HG03571 (cell line): ENCODE measurements around the gene CAMTA1.

ENCODE experiments used
- ATAC-seq: cut with Tn5 transposase; IDR thresholded peaks from one replicate; pipeline ENCODE4 v1.9.1; 2021; ENCODE audit not compliant: unreplicated experiment

Gene CAMTA1

DNA sequence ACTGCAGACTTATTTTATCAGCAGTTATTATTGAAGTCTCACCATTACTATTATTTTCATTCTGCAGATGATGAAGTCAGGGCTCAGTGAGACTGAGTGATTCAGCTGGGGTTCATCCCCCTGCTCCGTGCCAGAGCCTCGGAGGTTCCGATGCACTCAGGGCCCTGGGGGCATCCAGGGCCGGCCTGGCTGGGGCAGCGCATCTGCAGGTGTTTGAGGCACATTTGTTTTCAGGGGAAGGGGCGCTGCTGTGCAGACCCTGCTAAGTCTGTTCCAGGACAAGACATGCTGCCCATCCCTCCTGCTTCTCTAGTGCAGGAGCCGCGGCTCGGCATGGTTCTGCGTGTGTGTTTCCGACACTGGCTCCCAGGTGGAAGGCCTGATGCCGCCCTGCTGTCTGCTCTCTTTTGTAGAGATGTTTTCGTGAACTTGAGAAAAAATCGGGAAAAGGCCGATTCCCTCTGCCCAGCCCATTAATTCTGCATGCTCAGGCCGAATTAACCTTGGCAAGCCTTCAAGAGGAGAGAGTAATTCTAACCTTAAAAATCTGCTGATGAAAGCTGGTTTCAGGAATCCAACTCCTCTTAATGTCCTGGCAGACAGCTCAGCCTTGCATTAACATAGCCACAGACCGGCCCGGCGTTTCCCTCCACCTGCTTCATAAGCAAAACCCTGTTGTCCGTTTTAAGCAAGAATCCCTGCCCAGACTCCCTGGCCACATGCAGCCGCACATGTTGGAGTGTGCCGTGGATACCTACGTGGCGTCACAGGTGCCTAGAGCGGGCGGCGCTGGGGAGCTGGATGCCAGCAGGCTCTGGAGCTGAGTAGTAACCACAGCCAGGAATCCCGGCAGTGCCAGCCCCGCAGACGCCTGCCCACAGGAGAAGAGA is 669.9 kb downstream of the CAMTA1 start:
- no peak for ATAC-seq

DNA sequence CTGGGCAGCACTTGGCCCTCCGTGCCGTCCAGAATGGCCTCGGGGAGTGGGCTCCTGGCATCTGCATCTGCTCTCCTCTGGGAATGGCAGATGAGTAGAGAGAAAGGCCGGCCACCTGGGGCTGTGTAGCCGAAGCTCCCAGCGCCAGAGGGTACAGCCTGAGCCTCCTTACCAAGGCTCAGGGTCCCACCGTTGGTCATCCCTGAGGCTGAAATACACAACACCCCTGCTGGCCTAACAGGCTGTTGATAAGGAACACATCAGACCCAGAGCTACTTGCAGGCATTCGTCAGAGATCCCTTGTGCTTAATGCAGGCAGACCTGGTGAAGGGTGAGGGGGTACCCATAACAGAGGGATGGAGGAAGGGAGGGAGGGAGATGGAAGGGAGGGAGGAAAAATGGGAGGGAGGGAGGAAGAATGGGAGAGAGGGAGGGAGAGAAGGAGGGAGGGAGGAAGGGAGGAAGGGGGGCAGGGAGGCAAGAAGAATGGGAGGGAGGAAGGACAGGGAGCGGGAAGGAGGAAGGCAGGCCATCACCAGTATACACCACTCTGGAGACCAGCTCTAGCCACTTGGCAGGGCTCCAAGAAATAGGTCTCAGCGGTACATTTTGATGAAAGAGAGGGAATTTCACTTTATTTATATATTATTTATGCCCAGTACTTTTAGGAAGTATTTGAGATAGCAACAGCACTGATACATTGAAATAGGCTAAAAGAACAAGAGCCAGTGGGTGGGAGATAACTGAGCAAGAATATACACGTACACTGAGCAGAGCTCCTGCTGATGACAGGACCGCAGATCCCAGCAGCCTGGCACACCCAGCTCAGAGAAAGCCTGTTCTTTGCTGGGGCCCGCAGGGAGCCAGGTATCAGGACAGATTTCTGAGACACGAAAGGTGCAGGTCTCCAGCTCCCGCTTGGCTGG is 670.8 kb downstream of the CAMTA1 start:
- no peak for ATAC-seq

DNA sequence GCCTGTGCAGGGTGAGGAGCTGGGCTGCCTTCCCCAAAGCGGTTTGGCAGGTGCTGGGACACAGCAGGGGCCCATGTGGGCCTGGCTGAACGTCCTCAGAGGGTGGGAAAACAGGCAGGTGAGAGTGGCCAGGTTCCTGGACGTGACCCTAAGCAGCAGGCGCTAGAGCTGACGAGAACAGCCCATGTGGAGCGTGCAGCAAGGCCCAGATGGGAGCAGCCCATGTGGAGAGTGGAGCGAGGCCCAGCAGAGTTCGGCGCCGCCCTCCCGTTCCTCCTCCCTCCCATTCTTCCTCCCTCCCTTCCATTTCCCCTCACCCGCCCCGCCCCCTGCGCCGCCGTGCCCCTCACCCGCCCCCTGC is 671.4 kb downstream of the CAMTA1 start:
- ATAC-seq: no peak

DNA sequence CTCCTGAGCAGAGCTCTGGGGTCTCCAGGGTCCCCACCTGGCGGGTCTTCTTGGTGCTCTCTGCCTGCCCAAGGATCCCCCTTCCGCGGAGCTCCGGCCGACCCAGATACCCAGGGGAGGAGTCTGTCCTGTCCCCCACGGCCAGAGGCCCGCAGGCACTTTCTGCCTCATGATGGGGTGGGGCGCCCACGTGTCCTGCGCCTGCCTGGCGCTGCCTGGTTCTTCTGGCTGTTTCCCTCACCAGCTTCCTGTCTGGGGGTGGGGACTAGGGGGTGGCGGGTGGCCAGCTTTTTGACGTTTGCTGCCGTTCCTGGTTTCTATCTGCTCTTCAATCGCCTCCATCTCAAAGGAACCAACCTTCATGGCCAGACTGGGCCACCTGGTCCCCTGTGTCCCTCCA is 672.6 kb downstream of the CAMTA1 start:
- no peak for ATAC-seq

DNA sequence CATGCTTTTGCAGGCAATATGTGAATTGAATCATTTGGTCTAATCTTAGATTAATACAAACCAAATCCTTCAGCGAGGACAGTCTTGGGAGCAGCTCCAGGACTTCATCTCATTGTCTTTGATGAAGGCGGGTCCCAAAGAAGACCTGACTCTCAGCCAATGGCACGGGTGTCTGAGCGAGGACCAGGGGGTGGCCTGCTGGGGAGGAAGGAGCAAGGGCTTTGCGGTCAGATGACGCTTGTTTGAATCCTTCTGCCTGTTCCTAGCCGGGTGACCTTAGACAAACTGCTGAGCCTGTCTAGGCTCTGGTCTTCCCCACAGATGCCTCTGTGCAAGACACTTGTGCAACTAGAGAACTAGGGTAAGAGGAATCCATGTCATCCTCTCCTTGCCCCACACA is 673.7 kb downstream of the CAMTA1 start:
- no peak for ATAC-seq

DNA sequence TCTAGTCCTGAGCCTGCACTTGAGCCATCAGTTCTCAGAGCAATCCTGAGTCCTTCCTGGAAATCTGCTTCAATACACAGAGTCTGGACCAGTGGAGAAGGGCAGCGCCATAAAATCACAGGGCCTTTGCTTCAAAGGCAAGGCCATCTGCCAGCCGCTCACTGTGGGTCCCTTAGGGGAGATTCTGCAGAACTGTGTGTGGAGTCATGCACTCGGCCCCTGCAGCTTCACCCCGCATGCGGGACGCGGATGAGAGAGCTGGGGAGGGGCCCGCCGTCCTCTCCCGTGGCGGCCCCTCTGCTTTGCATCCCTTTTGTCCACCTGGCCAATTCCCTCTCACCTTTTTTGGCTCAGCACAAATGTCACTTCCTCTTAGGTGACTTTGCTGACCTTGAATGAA is 674.7 kb downstream of the CAMTA1 start:
- ATAC-seq: no peak

DNA sequence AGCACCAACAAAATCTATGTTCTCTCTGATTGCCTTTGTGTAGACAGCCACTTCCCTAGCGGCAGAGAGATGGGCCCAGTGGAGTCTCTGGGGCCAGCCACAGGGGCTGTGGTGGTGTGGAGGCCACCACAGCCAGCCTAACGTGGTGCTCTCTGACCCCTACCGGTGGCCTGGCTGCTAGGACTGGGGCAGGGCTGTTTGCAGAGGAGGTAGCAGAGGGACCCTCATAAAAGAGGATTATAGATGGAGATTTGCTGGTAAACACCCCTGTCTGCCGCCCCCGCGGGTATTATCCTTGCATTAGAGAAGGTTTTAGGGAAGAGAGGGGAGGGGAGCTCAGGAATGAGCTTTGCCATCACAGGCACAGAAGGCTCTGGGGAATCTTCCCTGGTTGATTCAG is 675.6 kb downstream of the CAMTA1 start:
- no peak for ATAC-seq

DNA sequence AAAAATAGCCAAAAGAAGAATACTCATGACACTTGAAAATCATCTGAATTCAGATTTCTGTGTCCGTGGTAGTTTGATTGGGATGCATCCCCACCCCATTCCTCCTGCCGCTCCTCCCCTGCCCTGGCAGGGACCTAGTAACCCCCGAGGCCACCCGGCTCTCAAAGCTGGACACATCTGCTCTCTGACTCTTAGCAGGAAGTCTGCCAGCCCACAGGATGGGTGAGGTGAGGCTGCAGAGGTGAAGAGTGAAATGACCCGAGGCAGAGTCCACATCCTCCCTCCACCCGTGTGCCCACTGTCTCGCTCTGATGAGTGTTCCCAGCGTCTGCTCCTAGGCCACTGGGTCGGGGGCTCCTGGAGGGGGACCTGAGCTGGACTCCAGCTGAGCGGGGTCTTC is 677.4 kb downstream of the CAMTA1 start:
- ATAC-seq: no peak

DNA sequence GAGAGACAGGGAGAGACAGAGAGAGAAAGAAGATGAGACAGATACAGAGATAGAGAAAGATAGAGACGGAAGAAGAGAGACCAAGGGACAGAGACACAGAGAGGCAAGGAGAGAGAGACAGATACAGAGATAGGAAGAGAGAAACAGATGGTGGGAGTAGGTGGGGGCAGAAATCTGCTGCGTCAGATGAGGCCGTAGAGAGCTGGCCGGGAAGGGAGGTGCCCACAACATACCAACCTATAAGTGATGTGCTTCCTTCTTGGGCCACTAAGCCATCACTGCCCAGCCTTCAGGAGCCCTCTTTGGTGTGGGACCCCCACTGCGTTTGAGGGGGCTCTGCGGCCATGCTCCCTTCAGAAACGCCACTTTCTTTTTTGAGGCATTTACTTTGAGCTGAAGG is 678.3 kb downstream of the CAMTA1 start:
- ATAC-seq: no peak

DNA sequence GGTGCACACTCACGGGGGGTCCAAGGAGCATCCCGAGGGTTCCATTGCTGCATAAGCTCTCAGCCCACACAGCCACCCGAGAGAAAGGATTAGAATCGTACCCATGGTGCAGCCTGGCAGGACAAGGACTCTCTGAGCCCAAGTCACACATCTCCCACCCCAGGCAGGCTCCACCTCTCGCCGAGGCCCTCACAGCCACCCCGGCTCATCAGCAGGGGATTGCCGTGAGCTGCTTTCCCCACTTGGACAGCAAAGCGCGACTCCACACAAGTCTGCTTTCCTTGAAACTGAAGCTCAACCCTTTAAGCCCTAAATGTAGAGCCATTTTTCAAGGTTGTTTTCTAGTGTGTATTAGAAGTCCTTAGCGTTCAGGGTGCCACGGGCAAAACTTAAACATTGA is 679.5 kb downstream of the CAMTA1 start:
- ATAC-seq: no peak

DNA sequence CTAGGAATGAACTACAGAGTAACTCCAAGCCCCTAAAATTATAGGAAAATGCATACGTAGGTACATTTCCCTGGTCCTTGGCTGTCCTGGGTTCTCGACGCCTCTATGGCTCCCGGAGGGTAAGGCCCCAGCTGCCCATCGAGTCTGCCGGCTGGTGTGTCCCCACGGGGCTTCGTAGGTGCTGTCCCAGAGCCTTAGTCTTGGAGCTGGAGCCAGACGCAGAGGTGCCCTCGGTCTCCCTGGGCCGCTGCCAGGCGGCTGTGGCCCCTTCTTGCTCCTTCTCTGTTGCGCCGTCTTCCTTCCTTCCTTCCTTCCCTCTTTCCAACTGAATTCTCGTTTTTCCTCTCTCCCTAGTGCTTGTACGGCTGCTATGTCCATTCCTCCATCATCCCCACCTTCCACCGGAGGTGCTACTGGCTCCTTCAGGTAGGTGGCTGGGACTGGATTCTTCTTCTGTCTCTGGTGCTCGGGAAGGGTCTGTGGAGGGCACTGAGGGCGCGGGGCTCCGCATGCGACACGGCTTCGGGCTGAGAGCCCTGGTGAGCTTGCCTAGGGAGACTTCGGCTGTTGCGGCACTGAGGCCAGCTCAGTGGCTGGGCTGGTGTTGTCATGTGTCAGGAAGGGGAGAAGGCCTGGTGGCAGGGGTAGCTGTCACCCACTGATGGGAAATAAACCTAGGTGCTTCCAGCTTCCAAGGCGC is 682.4 kb downstream of the CAMTA1 start:
- ATAC-seq: no peak

DNA sequence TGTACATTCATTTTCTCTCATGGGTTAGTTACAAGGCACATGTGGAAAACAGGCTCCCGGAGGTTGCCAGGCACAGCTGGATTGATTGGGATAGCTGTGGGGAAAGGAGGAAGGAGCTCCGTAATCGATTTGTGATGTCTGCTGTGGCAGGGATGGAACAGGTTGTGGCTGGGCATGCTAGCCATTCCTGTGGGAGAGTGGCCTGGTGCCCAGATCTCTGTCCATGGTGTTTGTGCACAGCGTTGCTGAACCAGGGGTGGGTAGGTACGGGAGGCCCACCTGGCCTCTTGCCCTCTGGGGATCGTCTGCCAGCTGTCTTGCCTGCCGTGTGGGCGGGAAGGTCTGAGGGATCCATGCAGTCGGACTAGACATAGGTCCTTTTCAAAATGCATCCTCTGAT is 683.0 kb downstream of the CAMTA1 start:
- ATAC-seq: no peak

DNA sequence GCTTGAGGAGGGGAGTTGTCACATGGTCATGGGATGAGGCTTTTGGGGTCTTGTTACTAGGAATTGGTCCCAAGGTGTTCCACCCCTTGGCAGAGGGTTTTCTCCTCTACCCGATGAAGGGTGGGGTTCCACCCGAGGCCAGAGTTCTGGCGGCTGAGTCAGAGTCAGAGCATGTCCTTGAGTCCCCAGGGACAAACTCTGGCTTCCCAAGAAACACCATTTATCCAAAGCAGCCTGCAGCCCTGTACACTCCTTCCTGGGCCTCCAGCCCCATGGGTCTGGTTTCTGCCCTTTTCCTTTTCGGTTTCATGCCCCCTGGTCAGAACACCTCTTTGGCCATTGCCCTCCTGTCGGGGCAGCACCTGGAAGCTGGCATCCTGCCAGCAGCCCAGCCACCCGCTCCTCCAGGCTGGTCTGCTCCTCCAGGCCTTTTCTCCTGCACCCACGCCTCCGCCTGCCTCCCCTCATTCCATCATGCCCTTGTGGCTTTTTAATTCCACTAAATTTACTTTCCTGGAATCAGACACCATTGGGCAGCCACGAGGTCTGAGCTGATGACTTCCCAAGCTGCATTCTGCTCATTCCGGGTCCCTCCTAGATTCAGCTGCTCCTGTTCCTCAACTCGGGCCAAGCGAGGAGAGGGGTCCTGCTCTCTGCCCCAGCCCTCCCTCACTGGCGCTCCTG is 684.1 kb downstream of the CAMTA1 start:
- ATAC-seq: no peak

DNA sequence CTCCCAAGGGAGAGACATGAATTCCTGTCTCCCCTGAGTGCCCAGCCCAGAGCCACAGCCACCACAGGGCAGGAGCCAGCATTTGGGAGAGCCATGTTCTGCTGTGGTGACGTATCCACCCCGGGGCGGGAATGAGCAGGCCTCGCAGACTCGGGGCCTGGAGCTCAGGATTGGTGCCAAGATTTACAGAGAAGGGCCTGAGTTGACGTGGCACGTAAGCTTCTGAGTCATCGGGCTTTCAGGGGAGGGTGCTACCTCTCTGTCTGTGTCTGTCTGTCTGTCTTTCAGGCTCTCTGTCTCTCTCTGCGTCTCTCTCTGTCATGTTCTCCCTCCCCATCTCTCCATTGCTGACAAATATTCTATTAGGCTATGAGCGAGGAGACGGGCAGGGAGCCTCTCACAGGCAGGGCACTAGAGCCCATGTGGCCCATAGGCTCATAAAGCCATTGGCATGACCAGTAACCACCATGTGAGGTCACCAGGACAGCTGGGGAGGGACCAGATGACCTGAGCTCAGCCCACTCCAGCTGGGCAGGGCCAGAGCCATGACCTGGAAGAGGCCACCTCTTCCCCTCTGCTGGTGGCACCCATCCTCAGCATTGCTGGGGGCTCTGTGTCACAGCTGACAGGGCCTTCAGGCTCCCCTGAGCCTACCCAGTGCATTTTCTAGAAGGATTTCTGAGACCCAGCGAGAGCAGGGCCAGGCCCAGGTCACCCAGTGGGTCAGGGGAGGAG is 685.8 kb downstream of the CAMTA1 start:
- no peak for ATAC-seq

DNA sequence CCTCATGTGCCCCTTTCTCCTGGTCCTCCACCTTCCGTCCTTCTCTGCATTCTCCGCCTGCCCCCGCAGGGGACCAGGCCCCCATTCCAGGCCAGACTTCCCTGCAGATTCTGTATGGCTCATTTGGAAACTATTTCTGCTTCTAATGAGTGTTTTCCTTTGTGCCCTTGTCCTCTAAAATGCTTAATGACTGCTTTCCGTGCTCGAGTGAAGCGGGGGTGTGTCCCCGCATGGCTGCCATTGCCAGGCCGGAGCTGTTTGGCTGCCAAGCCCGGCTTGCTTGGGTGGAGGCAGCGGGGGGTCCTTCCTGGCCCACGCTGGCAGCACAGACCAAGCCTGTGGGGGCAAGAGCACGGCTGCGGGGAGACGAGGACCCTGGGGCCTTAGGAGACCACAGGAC is 686.6 kb downstream of the CAMTA1 start:
- no peak for ATAC-seq

DNA sequence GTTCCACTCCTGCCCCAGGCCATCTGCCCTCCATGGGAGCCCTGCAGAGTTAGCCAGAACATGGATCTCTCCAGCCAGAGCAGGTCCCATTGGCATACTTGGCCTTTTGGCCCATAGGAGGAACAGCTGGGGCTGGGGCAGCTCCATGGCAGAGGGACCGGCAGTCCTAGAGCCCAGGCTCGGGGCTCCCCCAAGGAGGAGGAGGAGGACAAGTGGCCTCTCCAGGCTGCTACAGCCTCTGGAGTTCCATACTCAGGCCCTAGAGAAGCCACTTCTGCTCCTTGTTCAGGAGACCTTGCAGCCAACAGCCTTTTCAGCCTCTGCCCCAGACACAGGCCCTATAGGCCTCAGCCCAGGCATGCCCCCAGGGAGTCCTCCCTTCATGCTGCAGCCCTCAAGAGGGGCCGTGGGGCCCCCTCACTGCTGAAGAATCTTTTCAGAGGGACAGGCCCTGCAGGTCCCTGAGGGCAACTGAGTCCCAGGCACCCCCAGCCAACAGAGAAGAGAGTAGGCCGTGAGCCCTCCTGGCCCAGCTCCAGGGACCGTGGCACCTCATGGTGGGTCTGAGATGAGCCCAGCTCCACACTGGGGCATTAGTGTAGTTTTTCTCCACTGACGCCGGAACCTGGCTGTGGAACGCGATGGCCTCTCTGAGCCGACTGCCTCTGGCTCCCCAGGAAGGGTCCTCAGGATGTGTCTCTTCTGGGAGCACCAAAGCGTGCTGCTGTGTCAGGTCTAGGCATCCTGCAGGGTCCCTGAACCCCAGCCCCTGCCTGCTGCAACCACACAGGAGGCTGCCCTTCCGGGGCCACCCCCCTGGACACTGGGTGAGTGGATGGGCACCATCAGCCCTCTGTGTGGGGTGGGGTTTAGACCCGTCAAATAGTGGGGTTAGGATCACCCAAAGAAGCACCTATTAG is 688.2 kb downstream of the CAMTA1 start:
- no peak for ATAC-seq

DNA sequence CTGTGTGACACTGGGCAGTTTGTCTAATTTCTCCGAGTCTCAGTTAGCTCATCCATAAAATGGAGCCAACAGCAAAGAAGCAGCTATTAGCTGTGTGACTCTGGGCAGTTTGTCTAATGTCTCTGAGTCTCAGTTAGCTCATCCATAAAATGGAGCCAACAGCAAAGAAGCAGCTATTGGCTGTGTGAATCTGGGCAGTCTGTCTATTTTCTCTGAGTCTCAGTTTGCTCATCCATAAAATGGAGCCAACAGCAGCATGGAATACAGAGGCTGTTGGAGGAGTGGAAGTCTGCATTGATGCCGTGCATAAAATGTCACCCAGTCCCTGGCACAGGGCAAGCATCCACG is 688.9 kb downstream of the CAMTA1 start:
- ATAC-seq: no peak

DNA sequence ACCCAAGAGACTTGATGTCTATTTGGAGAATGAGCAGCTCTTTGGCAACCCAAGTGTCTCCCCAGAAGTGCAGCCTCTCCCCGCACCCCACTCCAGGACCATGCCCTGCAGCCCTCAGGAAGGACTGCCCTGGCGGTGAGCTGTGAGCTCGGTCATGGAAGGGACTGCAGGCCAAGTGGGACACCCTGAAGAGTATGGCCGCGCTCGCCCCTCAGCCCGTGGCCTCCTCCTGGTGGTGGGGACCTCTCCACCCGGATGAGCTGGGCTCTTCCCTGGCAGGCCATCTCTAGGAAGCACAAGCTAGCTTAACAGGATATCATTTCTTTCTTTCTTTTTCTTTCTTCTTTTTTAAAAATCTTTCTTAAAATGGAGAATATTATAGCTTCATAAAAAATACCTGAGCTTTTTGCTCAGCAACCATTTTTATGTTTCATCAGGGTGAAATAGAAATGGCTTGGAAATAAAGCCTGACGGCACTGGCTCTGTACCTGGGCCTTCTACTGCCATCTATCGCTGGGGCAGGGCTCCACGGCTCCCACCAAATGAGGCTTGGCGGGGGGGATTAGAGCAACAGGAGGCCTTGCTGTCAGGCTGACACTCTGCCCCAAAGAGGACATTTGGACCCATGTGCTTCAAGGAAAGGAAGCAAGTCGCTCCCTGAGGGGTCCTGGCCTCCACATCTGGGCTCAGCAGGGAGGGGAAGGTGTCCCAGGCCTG is 689.7 kb downstream of the CAMTA1 start:
- ATAC-seq: no peak

DNA sequence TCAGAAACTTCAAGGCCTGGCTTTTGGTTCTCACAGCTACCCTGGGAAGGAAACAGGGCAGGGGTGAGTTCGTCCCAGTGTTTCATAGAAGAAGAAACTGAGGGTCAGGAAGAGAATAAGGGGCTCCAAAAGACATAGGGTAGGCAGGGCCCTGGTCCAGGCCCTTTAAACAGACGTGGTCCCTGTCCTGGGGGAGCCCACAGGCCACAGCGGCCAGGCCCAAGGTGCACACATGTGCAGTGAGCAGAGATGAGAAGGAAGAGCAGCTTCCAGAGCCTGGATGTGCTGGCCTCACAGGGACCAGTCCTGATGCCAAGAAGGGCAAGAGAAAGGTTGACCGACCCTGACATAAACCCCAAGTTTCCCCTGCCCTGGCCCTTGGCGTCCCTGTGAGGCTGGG is 690.4 kb downstream of the CAMTA1 start:
- no peak for ATAC-seq
